Measurements from ENCODE around the gene MRPL44.

MRPL44 gene

GRCh38 chr2:223954401-223954800, 2.9 kb upstream of the MRPL44 start:
- H3K4me1 ChIP-seq (ENCODE audit: control insufficient read depth, low read depth, low read length) = peaks cover 28% of the 10 kb centered on the region
- H3K27ac ChIP-seq (ENCODE audit: low read length) = no peak overlapping the region
- H3K27me3 ChIP-seq (ENCODE audit: control insufficient read depth, insufficient read depth, low read length) = no peaks in the 10 kb centered on the region
- peaks cover under 1% of the 10 kb centered on the region for H3K36me3 ChIP-seq (ENCODE audit: control insufficient read depth, low read depth, low read length)
- H3K9me3 ChIP-seq (ENCODE audit: control insufficient read depth, low read depth, low read length) = no peaks in the 10 kb centered on the region
- no peak overlapping the region for H3K9ac ChIP-seq (ENCODE audit: low read length)
- H3K4me3 ChIP-seq (ENCODE audit: low read length) = no peak overlapping the region

GRCh38 chr2:223956300-223956699, 963 bp upstream of the MRPL44 start:
- Histone ChIP-seq H3K4me3 (ENCODE audit: low read length) (no peak overlapping the region), H3K4me1 (ENCODE audit: control insufficient read depth, low read depth, low read length) (peaks cover 19% of the 10 kb centered on the region), H3K27me3 (ENCODE audit: control insufficient read depth, insufficient read depth, low read length) (no peaks in the 10 kb centered on the region), H3K27ac (ENCODE audit: low read length) (no peak overlapping the region), H3K9me3 (ENCODE audit: control insufficient read depth, low read depth, low read length) (no peaks in the 10 kb centered on the region), H3K9ac (ENCODE audit: low read length) (no peak overlapping the region), H3K36me3 (ENCODE audit: control insufficient read depth, low read depth, low read length) (peaks cover 17% of the 10 kb centered on the region)

- Histone ChIP-seq H3K4me1 (ENCODE audit: control insufficient read depth, low read depth, low read length) (peaks cover 12% of the 10 kb centered on the region), H3K4me3 (ENCODE audit: low read length) (no peak overlapping the region), H3K27ac (ENCODE audit: low read length) (no peak overlapping the region), H3K36me3 (ENCODE audit: control insufficient read depth, low read depth, low read length) (peaks cover 31% of the 10 kb centered on the region), H3K9me3 (ENCODE audit: control insufficient read depth, low read depth, low read length) (no peaks in the 10 kb centered on the region), H3K9ac (ENCODE audit: low read length) (no peak overlapping the region), H3K27me3 (ENCODE audit: control insufficient read depth, insufficient read depth, low read length) (no peaks in the 10 kb centered on the region)
These were observed 2.4 kb downstream of the MRPL44 start for GRCh38 chr2:223959688-223960087.

- Histone ChIP-seq H3K27me3 (ENCODE audit: control insufficient read depth, insufficient read depth, low read length) (no peaks in the 10 kb centered on the region), H3K36me3 (ENCODE audit: control insufficient read depth, low read depth, low read length) (peaks cover 38% of the 10 kb centered on the region), H3K4me1 (ENCODE audit: control insufficient read depth, low read depth, low read length) (no peaks in the 10 kb centered on the region), H3K4me3 (ENCODE audit: low read length) (no peak overlapping the region), H3K27ac (ENCODE audit: low read length) (no peak overlapping the region), H3K9me3 (ENCODE audit: control insufficient read depth, low read depth, low read length) (no peaks in the 10 kb centered on the region), H3K9ac (ENCODE audit: low read length) (no peak overlapping the region)
These were observed 10.7 kb downstream of the MRPL44 start for GRCh38 chr2:223967981-223968380.

DNA sequence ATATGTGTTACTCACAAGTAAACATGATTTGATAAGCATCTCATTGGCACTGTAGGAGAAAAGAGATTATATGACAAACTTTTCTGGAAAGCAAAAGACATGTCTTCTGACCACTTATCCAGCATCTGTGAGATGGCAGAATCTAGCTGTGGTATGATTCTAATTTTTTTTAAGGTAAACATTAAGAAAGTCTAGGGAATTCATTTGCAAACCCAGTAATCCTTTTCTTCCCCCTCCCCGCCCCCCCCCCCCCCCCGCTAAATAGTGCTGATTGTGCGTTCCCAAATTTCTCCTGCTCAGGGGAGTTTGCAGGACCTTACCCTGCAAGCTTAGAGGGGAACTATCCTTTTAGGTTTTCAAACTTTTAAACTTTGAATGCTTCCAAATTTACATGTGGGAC, 12.1 kb downstream of the MRPL44 start:
- H3K4me1 ChIP-seq (ENCODE audit: control insufficient read depth, low read depth, low read length) = no peaks in the 10 kb centered on the region
- peaks cover 31% of the 10 kb centered on the region for H3K36me3 ChIP-seq (ENCODE audit: control insufficient read depth, low read depth, low read length)
- H3K27me3 ChIP-seq (ENCODE audit: control insufficient read depth, insufficient read depth, low read length) = no peaks in the 10 kb centered on the region
- no peaks in the 10 kb centered on the region for H3K9me3 ChIP-seq (ENCODE audit: control insufficient read depth, low read depth, low read length)
- H3K4me3 ChIP-seq (ENCODE audit: low read length) = no peak overlapping the region
- no peak overlapping the region for H3K9ac ChIP-seq (ENCODE audit: low read length)
- no peak overlapping the region for H3K27ac ChIP-seq (ENCODE audit: low read length)

DNA sequence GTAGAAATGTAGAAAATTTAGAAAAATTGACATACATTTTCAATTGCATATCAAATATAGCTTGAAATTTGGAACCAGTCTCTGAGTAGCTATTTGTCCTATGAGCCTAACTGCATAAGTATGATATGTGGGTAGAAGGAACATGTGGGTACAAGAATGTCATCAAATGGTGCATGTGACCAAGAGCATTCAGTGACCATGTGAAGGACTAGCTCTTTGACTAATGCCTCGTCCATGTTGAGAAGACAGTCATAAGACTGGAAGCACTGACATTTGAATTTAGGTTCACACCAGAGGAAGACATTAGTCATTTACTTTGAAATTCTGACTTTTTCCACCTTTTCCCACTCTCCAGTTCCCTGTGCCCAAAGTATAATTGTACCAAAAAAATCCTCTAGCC, 12.6 kb downstream of the MRPL44 start:
- Histone ChIP-seq H3K36me3 (ENCODE audit: control insufficient read depth, low read depth, low read length) (peaks cover 26% of the 10 kb centered on the region), H3K27ac (ENCODE audit: low read length) (no peak overlapping the region), H3K4me3 (ENCODE audit: low read length) (no peak overlapping the region), H3K27me3 (ENCODE audit: control insufficient read depth, insufficient read depth, low read length) (no peaks in the 10 kb centered on the region), H3K9ac (ENCODE audit: low read length) (no peak overlapping the region), H3K4me1 (ENCODE audit: control insufficient read depth, low read depth, low read length) (no peaks in the 10 kb centered on the region), H3K9me3 (ENCODE audit: control insufficient read depth, low read depth, low read length) (no peaks in the 10 kb centered on the region)

GRCh38 chr2:223970343-223971128, 13.3 kb downstream of the MRPL44 start:
- Histone ChIP-seq H3K27me3 (ENCODE audit: control insufficient read depth, insufficient read depth, low read length) (no peaks in the 10 kb centered on the region), H3K36me3 (ENCODE audit: control insufficient read depth, low read depth, low read length) (peaks cover 19% of the 10 kb centered on the region), H3K27ac (ENCODE audit: low read length) (no peak overlapping the region), H3K4me1 (ENCODE audit: control insufficient read depth, low read depth, low read length) (no peaks in the 10 kb centered on the region), H3K4me3 (ENCODE audit: low read length) (no peak overlapping the region), H3K9ac (ENCODE audit: low read length) (no peak overlapping the region), H3K9me3 (ENCODE audit: control insufficient read depth, low read depth, low read length) (no peaks in the 10 kb centered on the region)

DNA sequence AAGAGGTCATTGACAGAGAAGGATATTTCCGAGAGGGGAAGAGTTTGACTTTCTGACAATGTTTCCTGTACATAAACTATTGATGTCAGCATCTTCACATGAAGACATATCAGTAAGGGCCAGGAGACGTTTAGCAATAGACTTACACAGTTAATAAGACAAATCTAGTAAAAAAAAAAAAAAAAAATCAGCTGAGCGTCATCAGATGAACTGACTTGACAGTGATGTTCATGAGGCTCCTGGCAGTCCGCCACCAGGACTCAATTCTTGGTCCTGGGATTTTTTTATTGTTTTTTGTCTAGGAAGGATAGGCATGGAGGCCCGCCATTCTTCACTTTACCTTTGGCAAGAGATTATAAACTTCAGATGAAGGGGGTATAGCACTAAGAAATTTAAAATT, 14.5 kb downstream of the MRPL44 start:
- H3K36me3 ChIP-seq (ENCODE audit: control insufficient read depth, low read depth, low read length) = peaks cover 16% of the 10 kb centered on the region
- no peak overlapping the region for H3K27ac ChIP-seq (ENCODE audit: low read length)
- H3K4me1 ChIP-seq (ENCODE audit: control insufficient read depth, low read depth, low read length) = no peaks in the 10 kb centered on the region

DNA sequence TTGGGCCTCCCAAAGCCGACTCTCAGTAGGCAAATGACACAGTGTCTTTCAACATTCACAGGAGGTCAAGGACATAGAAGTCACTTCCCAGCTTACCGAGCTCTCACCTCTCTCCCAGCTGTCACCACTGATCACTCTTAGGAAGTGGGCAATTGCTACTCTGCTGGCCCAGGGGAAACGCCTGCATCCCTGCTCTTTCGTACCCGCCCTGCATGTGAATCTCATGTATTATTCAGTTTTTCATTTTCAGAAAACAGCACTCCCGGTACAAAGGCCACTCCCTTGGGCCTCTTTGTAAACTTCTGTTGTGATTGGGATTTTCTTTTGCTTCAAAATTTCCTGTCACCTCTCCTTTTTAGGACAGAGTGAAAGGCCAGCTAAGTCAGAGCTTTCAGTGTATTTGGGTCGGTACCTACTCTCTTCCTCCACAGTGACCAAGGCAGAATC, 15.4 kb downstream of the MRPL44 start:
- peaks cover 7% of the 10 kb centered on the region for H3K36me3 ChIP-seq (ENCODE audit: control insufficient read depth, low read depth, low read length)
- H3K9ac ChIP-seq (ENCODE audit: low read length) = no peak overlapping the region
- H3K9me3 ChIP-seq (ENCODE audit: control insufficient read depth, low read depth, low read length) = no peaks in the 10 kb centered on the region
- H3K4me1 ChIP-seq (ENCODE audit: control insufficient read depth, low read depth, low read length) = no peaks in the 10 kb centered on the region
- no peaks in the 10 kb centered on the region for H3K27me3 ChIP-seq (ENCODE audit: control insufficient read depth, insufficient read depth, low read length)
- no peak overlapping the region for H3K4me3 ChIP-seq (ENCODE audit: low read length)
- no peak overlapping the region for H3K27ac ChIP-seq (ENCODE audit: low read length)

More for the DNA sequence above, 14.5 kb downstream of the MRPL44 start:
- Histone ChIP-seq H3K27me3 (ENCODE audit: control insufficient read depth, insufficient read depth, low read length) (no peaks in the 10 kb centered on the region), H3K9ac (ENCODE audit: low read length) (no peak overlapping the region), H3K4me3 (ENCODE audit: low read length) (no peak overlapping the region), H3K9me3 (ENCODE audit: control insufficient read depth, low read depth, low read length) (no peaks in the 10 kb centered on the region)

- H3K36me3 ChIP-seq (ENCODE audit: control insufficient read depth, low read depth, low read length) = peaks cover 2% of the 10 kb centered on the region
- no peak overlapping the region for H3K27ac ChIP-seq (ENCODE audit: low read length)
- no peak overlapping the region for H3K4me3 ChIP-seq (ENCODE audit: low read length)
- H3K9me3 ChIP-seq (ENCODE audit: control insufficient read depth, low read depth, low read length) = no peaks in the 10 kb centered on the region
- no peaks in the 10 kb centered on the region for H3K4me1 ChIP-seq (ENCODE audit: control insufficient read depth, low read depth, low read length)
- H3K27me3 ChIP-seq (ENCODE audit: control insufficient read depth, insufficient read depth, low read length) = no peaks in the 10 kb centered on the region
- no peak overlapping the region for H3K9ac ChIP-seq (ENCODE audit: low read length)
These were observed 16.3 kb downstream of the MRPL44 start for GRCh38 chr2:223973606-223974005.

DNA sequence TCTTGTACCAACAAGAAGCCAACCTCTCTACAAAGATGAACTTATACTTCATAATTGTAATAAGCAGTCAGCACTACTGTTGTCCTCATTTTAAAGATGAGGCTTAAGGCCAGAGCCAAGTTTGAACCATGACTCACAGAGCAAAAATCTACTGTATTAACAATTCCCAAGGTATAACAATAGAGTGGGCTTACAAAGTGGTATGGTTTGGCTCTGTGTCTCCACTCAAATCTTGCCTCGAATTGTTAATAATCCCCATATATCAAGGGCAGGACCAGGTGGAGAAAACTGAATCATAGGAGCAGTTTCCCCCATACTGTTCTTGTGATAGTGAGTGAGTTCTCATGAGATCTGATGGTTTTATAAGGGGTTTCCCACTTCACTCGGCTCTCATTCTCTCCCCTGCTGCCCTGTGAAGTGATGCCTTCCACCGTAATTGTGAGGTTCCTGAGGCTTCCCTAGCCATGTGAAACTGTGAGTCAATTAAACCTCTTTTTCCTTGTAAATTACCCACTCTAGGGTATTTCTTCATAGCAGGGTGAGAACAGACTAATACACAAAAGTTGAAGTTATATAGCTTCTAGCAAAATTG, 19.5 kb downstream of the MRPL44 start:
- peaks cover 15% of the 10 kb centered on the region for H3K36me3 ChIP-seq (ENCODE audit: control insufficient read depth, low read depth, low read length)
- no peak overlapping the region for H3K27ac ChIP-seq (ENCODE audit: low read length)
- no peaks in the 10 kb centered on the region for H3K9me3 ChIP-seq (ENCODE audit: control insufficient read depth, low read depth, low read length)
- no peak overlapping the region for H3K4me3 ChIP-seq (ENCODE audit: low read length)
- H3K27me3 ChIP-seq (ENCODE audit: control insufficient read depth, insufficient read depth, low read length) = no peaks in the 10 kb centered on the region
- no peak overlapping the region for H3K9ac ChIP-seq (ENCODE audit: low read length)
- H3K4me1 ChIP-seq (ENCODE audit: control insufficient read depth, low read depth, low read length) = no peaks in the 10 kb centered on the region

DNA sequence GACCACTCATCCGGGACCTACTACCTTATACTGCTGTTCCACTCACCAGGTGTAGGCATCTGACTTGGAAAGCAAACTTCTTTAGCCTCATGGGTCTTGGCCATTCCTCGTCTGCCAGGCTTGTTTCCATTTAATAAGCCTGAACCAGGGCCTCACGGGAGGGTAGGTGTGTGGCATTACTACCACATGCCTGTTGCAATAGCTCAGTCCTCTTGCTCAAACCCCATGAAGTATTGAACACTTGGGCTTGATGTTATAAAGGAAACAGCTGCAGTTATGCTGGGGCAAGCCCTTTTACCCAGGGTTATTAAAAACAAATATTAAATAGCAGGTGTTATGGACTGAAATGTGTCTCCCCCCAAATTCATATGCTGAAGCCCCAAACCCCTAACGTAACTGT, 21.2 kb downstream of the MRPL44 start:
- no peak overlapping the region for H3K27ac ChIP-seq (ENCODE audit: low read length)
- H3K27me3 ChIP-seq (ENCODE audit: control insufficient read depth, insufficient read depth, low read length) = no peaks in the 10 kb centered on the region
- no peak overlapping the region for H3K4me3 ChIP-seq (ENCODE audit: low read length)
- peaks cover 21% of the 10 kb centered on the region for H3K36me3 ChIP-seq (ENCODE audit: control insufficient read depth, low read depth, low read length)
- no peak overlapping the region for H3K9ac ChIP-seq (ENCODE audit: low read length)
- no peaks in the 10 kb centered on the region for H3K9me3 ChIP-seq (ENCODE audit: control insufficient read depth, low read depth, low read length)
- no peaks in the 10 kb centered on the region for H3K4me1 ChIP-seq (ENCODE audit: control insufficient read depth, low read depth, low read length)

Measured in iPS-18a (cell line).